Peyer's patch (tissue), 4 donors: Measurements from ENCODE around the gene ETV4.

Source experiments
- CTCF ChIP-seq, 6 experiments: fragments of 450-650 bp in 4 of 6; fragments of 200-600 bp in 2 of 6; sonication (generic) in 1 of 6; IDR thresholded peaks; one replicate each; pipeline ENCODE4 v1.5.1; 2017 to 2019; ENCODE audit warnings: antibody characterized with exemption in 6 of 6, mild to moderate bottlenecking in 3 of 6, moderate library complexity in 1 of 6
- POLR2A ChIP-seq, 2 donors: fragments of 450-650 bp; IDR thresholded peaks; one replicate each; pipeline ENCODE4 v1.5.1; 2017; ENCODE audit warnings: antibody characterized with exemption in 2 of 2, mild to moderate bottlenecking in 2 of 2, moderate library complexity in 2 of 2

DNA sequence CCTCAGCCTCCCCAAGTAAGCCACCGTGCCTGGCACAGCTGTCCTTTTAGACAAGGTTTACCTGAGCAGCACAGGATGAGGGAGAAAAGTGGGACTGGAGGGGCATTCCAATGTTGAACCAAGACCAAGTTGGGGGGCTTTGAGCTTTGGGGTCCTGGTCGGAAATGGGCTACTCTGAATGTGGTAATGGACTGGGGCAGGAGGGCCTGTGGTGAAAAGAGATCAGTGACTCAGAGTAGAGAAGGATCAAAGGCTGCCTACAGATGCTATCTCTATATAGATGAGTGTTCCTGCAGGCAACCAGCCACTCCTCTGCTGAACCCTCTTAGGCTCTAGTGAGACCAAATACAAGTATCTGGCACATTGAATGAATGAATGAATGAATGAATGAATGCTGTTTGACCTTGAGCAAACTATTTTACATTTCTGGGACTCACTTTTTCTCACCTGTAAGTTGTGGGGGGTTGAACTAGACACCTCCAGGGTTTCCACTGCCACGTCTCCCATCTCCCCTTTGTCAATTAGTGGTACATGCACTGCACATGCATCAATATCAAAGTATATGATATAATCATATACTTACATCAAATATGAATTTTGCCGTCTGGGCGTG is 26.3 kb upstream of the ETV4 start:
- no peak for TF ChIP-seq POLR2A (IDR thresholded peaks at IDR 0.05)
- no peak for TF ChIP-seq CTCF (IDR thresholded peaks at IDR 0.05)
